ENCODE measurements around the gene HERC2.

Gene HERC2

GRCh38 chr15:28111543-28111942, 210.4 kb downstream of the HERC2 start:
- no peak for DNase-seq

- DNase-seq, result no peak
These were observed 211.5 kb downstream of the HERC2 start for GRCh38 chr15:28110481-28110881.

- no peak for DNase-seq
These were observed 212.1 kb downstream of the HERC2 start for GRCh38 chr15:28109626-28110455.

GRCh38 chr15:28107904-28108275, 214.1 kb downstream of the HERC2 start:
- DNase-seq, result no peak

- DNase-seq, result peak; percentile 43
These were observed 214.7 kb downstream of the HERC2 start for GRCh38 chr15:28107111-28107903.

- peak; percentile 31 for DNase-seq
These were observed 215.5 kb downstream of the HERC2 start for GRCh38 chr15:28106294-28107110.

- no peak for DNase-seq
These were observed 216.2 kb downstream of the HERC2 start for GRCh38 chr15:28105793-28106192.

- DNase-seq, result no peak
These were observed 216.7 kb downstream of the HERC2 start for GRCh38 chr15:28105224-28105791.

- no peak for DNase-seq
These were observed 217.7 kb downstream of the HERC2 start for GRCh38 chr15:28104326-28104725.

- DNase-seq, result no peak
These were observed 218.1 kb downstream of the HERC2 start for GRCh38 chr15:28103831-28104230.

- DNase-seq, result no peak
These were observed 220.0 kb downstream of the HERC2 start for GRCh38 chr15:28101983-28102441.

GRCh38 chr15:28101201-28101600, 220.8 kb downstream of the HERC2 start:
- DNase-seq, result no peak

GRCh38 chr15:28100516-28101195, 221.3 kb downstream of the HERC2 start:
- no peak for DNase-seq

GRCh38 chr15:28099555-28100140, 222.3 kb downstream of the HERC2 start:
- DNase-seq, result no peak

GRCh38 chr15:28098766-28099554, 223.0 kb downstream of the HERC2 start, which contains the start of gene OCA2:
Gene OCA2 (minus strand): TSS chr15:28099315. CDS start chr15:28081874, 17,441 bp downstream.
- DNase-seq, result peak; percentile 75

- no peak for DNase-seq
These were observed 223.6 kb downstream of the HERC2 start for GRCh38 chr15:28098360-28098765.

GRCh38 chr15:28097656-28098359, 224.2 kb downstream of the HERC2 start:
- DNase-seq, result no peak

GRCh38 chr15:28096670-28097431, 225.1 kb downstream of the HERC2 start:
- DNase-seq, result no peak

GRCh38 chr15:28096411-28096669, 225.6 kb downstream of the HERC2 start:
- DNase-seq, result no peak

All from right hindlimb (tissue), 1 donor.